CD1c-positive myeloid dendritic cell (primary cell): ENCODE results near the gene DTD1.
"Not testable (repeated sequence)": the region's sequence is repeated elsewhere in the genome, so short reads cannot be mapped to it uniquely, and the experiment has no call there.

Source experiments
- DNase-seq: peaks from one replicate; pipeline ENCODE4 v3.0.0-alpha.2; 2016; ENCODE audit errors: extremely low spot score

Gene DTD1

GRCh38 chr20:18739751-18740166 lies 151.9 kb downstream of the DTD1 start:
- DNase-seq: no peak

- no peak for DNase-seq
Measured at GRCh38 chr20:18740726-18741125, 152.9 kb downstream of the DTD1 start.

GRCh38 chr20:18742841-18743240 lies 155.0 kb downstream of the DTD1 start:
- DNase-seq: no peak

- DNase-seq: no peak
Measured at GRCh38 chr20:18743665-18744440, 156.0 kb downstream of the DTD1 start.

- DNase-seq: no peak
Measured at GRCh38 chr20:18747090-18747489, 159.2 kb downstream of the DTD1 start.

GRCh38 chr20:18748987-18749386 lies 161.1 kb downstream of the DTD1 start:
- DNase-seq: no peak

- DNase-seq: no peak
Measured at GRCh38 chr20:18749528-18749927, 161.7 kb downstream of the DTD1 start.

- no peak for DNase-seq
Measured at GRCh38 chr20:18750735-18751134, 162.9 kb downstream of the DTD1 start.

- no peak for DNase-seq
Measured at GRCh38 chr20:18754030-18754652, 166.3 kb downstream of the DTD1 start.

- no peak for DNase-seq
Measured at GRCh38 chr20:18754653-18755045, 166.8 kb downstream of the DTD1 start.

- DNase-seq: not testable (repeated sequence)
Measured at GRCh38 chr20:18760852-18761251, 173.0 kb downstream of the DTD1 start.

- DNase-seq: no peak
Measured at GRCh38 chr20:18767676-18768075, 179.8 kb downstream of the DTD1 start.

- no peak for DNase-seq
Measured at GRCh38 chr20:18773566-18773965, 185.7 kb downstream of the DTD1 start.

GRCh38 chr20:18774207-18774606 lies 186.4 kb downstream of the DTD1 start:
- DNase-seq: no peak

- no peak for DNase-seq
Measured at GRCh38 chr20:18775633-18776032, 187.8 kb downstream of the DTD1 start.

GRCh38 chr20:18778690-18779392 lies 191.0 kb downstream of the DTD1 start:
- DNase-seq: no peak

- no peak for DNase-seq
Measured at GRCh38 chr20:18780385-18781130, 192.7 kb downstream of the DTD1 start.

- no peak for DNase-seq
Measured at GRCh38 chr20:18781509-18781908, 193.7 kb downstream of the DTD1 start.

GRCh38 chr20:18783385-18783959 lies 195.6 kb downstream of the DTD1 start:
- no peak for DNase-seq

GRCh38 chr20:18787046-18787445 lies 199.2 kb downstream of the DTD1 start:
- DNase-seq: not testable (repeated sequence)

GRCh38 chr20:18788021-18788420 lies 200.2 kb downstream of the DTD1 start:
- DNase-seq: no peak

GRCh38 chr20:18790787-18791186 lies 202.9 kb downstream of the DTD1 start:
- no peak for DNase-seq
